ENCODE results near the gene MET. TPM values are rescaled to one million over a fixed set of nuclear protein-coding genes. Genes with fewer than 3 reads are reported as not detected.
A peak's percentile ranks its signal among the peaks of the same experiment; 100 is the strongest.

The MET gene
- total and polyA plus RNA-seq, 2 of the 13 experiments (the other 11 are each of a cell fraction or from before 2014, with no cell fraction given) = 21.8 to 31.5 TPM

DNA sequence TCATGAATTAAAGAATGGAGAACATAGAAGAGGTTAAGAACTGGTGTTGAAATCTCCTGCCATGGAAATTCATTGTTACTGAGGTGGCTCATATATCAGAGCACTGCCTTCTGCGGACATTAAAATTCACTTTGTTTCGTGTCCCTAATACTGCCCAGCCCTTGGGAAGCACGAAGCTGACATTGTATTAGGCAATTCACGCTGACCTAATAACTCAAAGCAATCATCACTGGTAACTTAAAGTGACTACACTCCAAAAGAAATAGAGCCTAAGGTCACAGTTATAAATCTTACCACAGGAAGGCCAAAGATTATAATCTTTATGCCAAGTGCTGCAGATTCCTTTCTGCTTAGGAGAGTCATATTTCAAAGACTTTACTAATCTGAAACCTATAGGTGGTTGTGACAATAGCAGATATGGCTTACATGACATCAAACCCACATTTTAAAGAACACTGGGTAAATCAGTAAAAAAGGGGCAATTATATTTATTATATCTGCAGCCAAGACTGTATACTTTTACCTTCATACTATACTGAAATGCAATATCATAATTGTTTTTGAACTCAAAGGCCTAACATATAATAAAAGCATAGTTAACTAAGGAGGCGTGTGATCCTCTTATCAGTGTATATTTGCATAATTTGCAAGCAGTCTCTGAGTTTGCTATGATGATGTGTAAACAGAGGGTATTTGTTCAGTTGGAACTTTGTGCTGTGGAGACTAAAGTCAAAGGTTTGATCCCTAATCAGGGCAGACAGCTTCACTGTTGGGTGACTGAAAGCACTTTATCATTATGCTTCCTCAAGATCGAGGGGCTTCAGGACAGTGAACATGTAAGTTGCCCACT lies 138.5 kb downstream of the MET start (continued):
- TF ChIP-seq, protein P1, sequence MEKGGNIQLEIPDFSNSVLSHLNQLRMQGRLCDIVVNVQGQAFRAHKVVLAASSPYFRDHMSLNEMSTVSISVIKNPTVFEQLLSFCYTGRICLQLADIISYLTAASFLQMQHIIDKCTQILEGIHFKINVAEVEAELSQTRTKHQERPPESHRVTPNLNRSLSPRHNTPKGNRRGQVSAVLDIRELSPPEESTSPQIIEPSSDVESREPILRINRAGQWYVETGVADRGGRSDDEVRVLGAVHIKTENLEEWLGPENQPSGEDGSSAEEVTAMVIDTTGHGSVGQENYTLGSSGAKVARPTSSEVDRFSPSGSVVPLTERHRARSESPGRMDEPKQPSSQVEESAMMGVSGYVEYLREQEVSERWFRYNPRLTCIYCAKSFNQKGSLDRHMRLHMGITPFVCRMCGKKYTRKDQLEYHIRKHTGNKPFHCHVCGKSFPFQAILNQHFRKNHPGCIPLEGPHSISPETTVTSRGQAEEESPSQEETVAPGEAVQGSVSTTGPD (CRISPR knock-in tag; IDR thresholded peaks at IDR 0.05) = 0 out of 2 replicates have a peak, but pooled peaks have one; percentile 27
- TF ChIP-seq, protein P2, sequence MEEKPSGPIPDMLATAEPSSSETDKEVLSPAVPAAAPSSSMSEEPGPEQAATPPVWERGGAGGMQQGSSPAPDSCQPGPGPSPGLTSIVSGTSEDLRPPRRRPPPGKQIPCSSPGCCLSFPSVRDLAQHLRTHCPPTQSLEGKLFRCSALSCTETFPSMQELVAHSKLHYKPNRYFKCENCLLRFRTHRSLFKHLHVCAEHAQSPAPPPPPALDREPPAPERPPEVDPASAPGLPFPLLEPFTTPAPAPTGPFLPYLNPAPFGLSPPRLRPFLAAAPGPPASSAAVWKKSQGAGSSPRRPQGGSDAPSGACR (CRISPR knock-in tag; IDR thresholded peaks at IDR 0.05) = 0 out of 2 replicates have a peak, but pooled peaks have one; percentile 63
- TF ChIP-seq TSC22D2 (CRISPR knock-in tag; IDR thresholded peaks at IDR 0.05; ENCODE audit: borderline replicate concordance) (no peak), YEATS2 (CRISPR knock-in tag; IDR thresholded peaks at IDR 0.05; ENCODE audit: borderline replicate concordance) (no peak), FOXC1 (CRISPR knock-in tag; IDR thresholded peaks at IDR 0.05; ENCODE audit: borderline replicate concordance) (no peak), HOXD1 (CRISPR knock-in tag; IDR thresholded peaks at IDR 0.05) (no peak), HMGXB4 (CRISPR knock-in tag; IDR thresholded peaks at IDR 0.05; ENCODE audit: borderline replicate concordance in 1 of 2, low read depth in 1 of 2) (no peak), ZNF33A (CRISPR knock-in tag; IDR thresholded peaks at IDR 0.05; ENCODE audit: borderline replicate concordance) (no peak), ERF (CRISPR knock-in tag; IDR thresholded peaks at IDR 0.05) (0 out of 2 replicates have a peak, but pooled peaks have one; percentile 38), ZNF710 (CRISPR knock-in tag; IDR thresholded peaks at IDR 0.05; ENCODE audit: borderline replicate concordance) (no peak), GLI4 (CRISPR knock-in tag; IDR thresholded peaks at IDR 0.05; ENCODE audit: borderline replicate concordance) (no peak), ZMYM2 (CRISPR knock-in tag; IDR thresholded peaks at IDR 0.05) (no peak), ZBTB42 (CRISPR knock-in tag; IDR thresholded peaks at IDR 0.05) (no peak), ZNF136 (CRISPR knock-in tag; IDR thresholded peaks at IDR 0.05; ENCODE audit: low read depth) (no peak), RFX1 (IDR thresholded peaks at IDR 0.05) (no peak), ZNF317 (CRISPR knock-in tag; IDR thresholded peaks at IDR 0.05) (no peak), ZNF782 (CRISPR knock-in tag; IDR thresholded peaks at IDR 0.05; ENCODE audit: borderline replicate concordance) (no peak), ZNF766 (CRISPR knock-in tag; IDR thresholded peaks at IDR 0.05; ENCODE audit: borderline replicate concordance) (no peak), NBN (conservative IDR thresholded peaks at IDR 0.05) (no peak), ZNF256 (CRISPR knock-in tag; conservative IDR thresholded peaks at IDR 0.05) (no peak), ZBTB20 (CRISPR knock-in tag; IDR thresholded peaks at IDR 0.05; ENCODE audit: borderline replicate concordance, low read depth) (peak; percentile 98), ZBTB7B (CRISPR knock-in tag; IDR thresholded peaks at IDR 0.05) (peak; percentile 68)
- TF ChIP-seq, protein P3, sequence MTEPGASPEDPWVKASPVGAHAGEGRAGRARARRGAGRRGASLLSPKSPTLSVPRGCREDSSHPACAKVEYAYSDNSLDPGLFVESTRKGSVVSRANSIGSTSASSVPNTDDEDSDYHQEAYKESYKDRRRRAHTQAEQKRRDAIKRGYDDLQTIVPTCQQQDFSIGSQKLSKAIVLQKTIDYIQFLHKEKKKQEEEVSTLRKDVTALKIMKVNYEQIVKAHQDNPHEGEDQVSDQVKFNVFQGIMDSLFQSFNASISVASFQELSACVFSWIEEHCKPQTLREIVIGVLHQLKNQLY (CRISPR knock-in tag; IDR thresholded peaks at IDR 0.05) = peak; percentile 20; the same call in 1 of the 2 replicates

Data from HepG2 (cell line).